A549 (cell line): ENCODE data around the gene HIC1. TPM values are rescaled to one million over a fixed set of nuclear protein-coding genes. Genes with fewer than 3 reads are reported as not detected.

Source experiments
- ATAC-seq, 2 experiments: fragments of 200-7000 bp in 1 of 2; fragments of >200 bp in 1 of 2; cut with Nextera tagmentation in 1 of 2; cut with Tn5 transposase in 1 of 2; 3 replicates each; pipeline versions ENCODE4 v1.8.0 to v1.9.1; 2018 to 2020; ENCODE audit warnings: mild to moderate bottlenecking in 1 of 2, moderate library complexity in 1 of 2
- CTCF ChIA-PET: fragments of 300-600 bp; sonication (Branson Sonifier 250); formaldehyde crosslinking; extraction: SDS; loops from one replicate; lab custom pipeline; 2021; ENCODE audit warnings: antibody characterized with exemption, inconsistent platforms; lab: Yijun Ruan, JAX
- POLR2A ChIA-PET: fragments of 350-600 bp; formaldehyde crosslinking; extraction: SDS; loops from one replicate; lab custom pipeline; 2021; ENCODE audit warnings: antibody characterized with exemption, inconsistent platforms; lab: Yijun Ruan, JAX
- DNase-seq, 2 experiments: peaks; one replicate each; pipeline versions ENCODE4 v3.0.0 to v3.0.0-alpha.2; 2011 to 2016; ENCODE audit warnings: low read depth in 1 of 2, low spot score in 1 of 2
- FAIRE-seq: peaks from 2 replicates; lab custom pipeline; 2011; peaks lifted over from hg19 to GRCh38; lab: Jason Lieb, UNC
- H3K27ac ChIP-seq, 2 experiments: fragments of >200 bp; sonication (Bioruptor Twin); formaldehyde crosslinking; 3 replicates each; pipeline ENCODE4 v1.5.1; 2016 to 2017
- H3K4me1 ChIP-seq: fragments of >200 bp; sonication (Bioruptor Twin); formaldehyde crosslinking; 3 replicates; pipeline ENCODE4 v1.6.1; 2016
- H3K4me2 ChIP-seq: fragments of >200 bp; sonication (Bioruptor Twin); formaldehyde crosslinking; 3 replicates; pipeline ENCODE4 v1.6.1; 2016
- H3K4me3 ChIP-seq: fragments of >200 bp; sonication (Bioruptor Twin); formaldehyde crosslinking; 3 replicates; pipeline ENCODE4 v1.5.1; 2016
- H3K9me3 ChIP-seq: fragments of >200 bp; sonication (Bioruptor Twin); formaldehyde crosslinking; 3 replicates; pipeline ENCODE4 v1.6.1; 2016
- BHLHE40 ChIP-seq: IDR thresholded peaks from 2 replicates; pipeline ENCODE4 v1.6.1; 2012; ENCODE audit warnings: low read depth, low read length, inconsistent platforms
- CBX8 ChIP-seq: fragments of 200-600 bp; sonication (generic); IDR thresholded peaks from 2 replicates; pipeline ENCODE4 v1.6.1; 2016
- CEBPB ChIP-seq, 2 experiments: fragments of >200 bp in 1 of 2; sonication (Bioruptor Twin) in 1 of 2; formaldehyde crosslinking in 1 of 2; IDR thresholded peaks; 2 replicates each; pipeline ENCODE4 v1.6.1; 2012 to 2016
- CHD4 ChIP-seq: fragments of 200-600 bp; sonication (generic); IDR thresholded peaks from 2 replicates; pipeline ENCODE4 v1.6.1; 2016; ENCODE audit warnings: antibody characterized with exemption, mild to moderate bottlenecking, borderline replicate concordance
- CTCF ChIP-seq: fragments of >200 bp; sonication (Bioruptor Twin); formaldehyde crosslinking; IDR thresholded peaks from 3 replicates; pipeline ENCODE4 v1.5.1; 2016
- E2F6 ChIP-seq: IDR thresholded peaks from 2 replicates; pipeline ENCODE4 v1.6.1; 2012; ENCODE audit warnings: low read depth, borderline replicate concordance
- EP300 ChIP-seq, 2 experiments: fragments of >200 bp; sonication (Bioruptor Twin); formaldehyde crosslinking; IDR thresholded peaks; 2 replicates in 1 of 2; 3 replicates in 1 of 2; pipeline ENCODE4 v1.6.1; 2016 to 2017
- FOSB ChIP-seq: fragments of 250-450 bp; sonication (Bioruptor Pico); IDR thresholded peaks from 2 replicates; pipeline ENCODE4 v1.5.0; 2020; ENCODE audit warnings: mild to moderate bottlenecking, moderate library complexity
- FOSL2 ChIP-seq, 2 experiments: fragments of 450-650 bp in 1 of 2; fragments of >200 bp in 1 of 2; sonication (Bioruptor Twin) in 1 of 2; formaldehyde crosslinking; IDR thresholded peaks; 2 replicates each; pipeline versions ENCODE4 v1.5.0 to v1.6.1; 2016 to 2020; ENCODE audit warnings: mild to moderate bottlenecking in 1 of 2, moderate library complexity in 1 of 2
- HES2 ChIP-seq: fragments of >200 bp; sonication (Bioruptor Twin); formaldehyde crosslinking; IDR thresholded peaks from 2 replicates; pipeline ENCODE4 v1.6.1; 2016
- HMGXB4 ChIP-seq: fragments of 250-450 bp; sonication (Bioruptor Pico); IDR thresholded peaks from 2 replicates; pipeline ENCODE4 v1.5.0; 2021; ENCODE audit warnings: mild to moderate bottlenecking, moderate library complexity, borderline replicate concordance
- HOXB13 ChIP-seq: fragments of 250-450 bp; sonication (Bioruptor Pico); IDR thresholded peaks from 2 replicates; pipeline ENCODE4 v1.5.0; 2020; ENCODE audit warnings: low read depth, mild to moderate bottlenecking, moderate library complexity
- JUNB ChIP-seq: fragments of >200 bp; sonication (Bioruptor Twin); formaldehyde crosslinking; IDR thresholded peaks from 2 replicates; pipeline ENCODE4 v1.6.1; 2016
- KDM1A ChIP-seq: fragments of 200-600 bp; sonication (generic); IDR thresholded peaks from 2 replicates; pipeline ENCODE4 v1.6.1; 2016; ENCODE audit warnings: low read depth, mild to moderate bottlenecking
- KDM5A ChIP-seq: fragments of 200-600 bp; sonication (generic); IDR thresholded peaks from 2 replicates; pipeline ENCODE4 v1.6.1; 2016; ENCODE audit warnings: antibody characterized with exemption, mild to moderate bottlenecking
- MAFK ChIP-seq: fragments of 450-650 bp; IDR thresholded peaks from 2 replicates; pipeline ENCODE4 v1.6.1; 2014; ENCODE audit not compliant: partially characterized antibody
- NFE2L2 ChIP-seq: fragments of 150-350 bp; conservative IDR thresholded peaks from 2 replicates; pipeline ENCODE4 v1.6.1; 2014; ENCODE audit warnings: low read length
- PBX3 ChIP-seq: IDR thresholded peaks from 2 replicates; pipeline ENCODE4 v1.6.1; 2012
- PHF8 ChIP-seq: fragments of 200-600 bp; sonication (generic); IDR thresholded peaks from 2 replicates; pipeline ENCODE4 v1.6.1; 2016; ENCODE audit warnings: low read depth, mild to moderate bottlenecking, antibody characterized with exemption, moderate library complexity, borderline replicate concordance
- POLR2AphosphoS2 ChIP-seq: conservative IDR thresholded peaks from 2 replicates; pipeline ENCODE4 v1.6.1; 2012; ENCODE audit warnings: low read length, improper control_type of control experiment, inconsistent platforms
- RARB ChIP-seq: fragments of 250-450 bp; sonication (Bioruptor Pico); IDR thresholded peaks from 2 replicates; pipeline ENCODE4 v1.8.0; 2021; ENCODE audit warnings: mild to moderate bottlenecking, moderate library complexity
- REST ChIP-seq: fragments of 200-600 bp; sonication (generic); IDR thresholded peaks from 2 replicates; pipeline ENCODE4 v1.6.1; 2016; ENCODE audit warnings: antibody characterized with exemption, mild to moderate bottlenecking, moderate library complexity
- TFCP2L1 ChIP-seq: fragments of 250-450 bp; sonication (Bioruptor Pico); IDR thresholded peaks from 2 replicates; pipeline ENCODE4 v1.5.0; 2021; ENCODE audit warnings: mild to moderate bottlenecking
- TP53 ChIP-seq: fragments of 250-450 bp; sonication (Bioruptor Pico); IDR thresholded peaks from 2 replicates; pipeline ENCODE4 v1.5.0; 2021; ENCODE audit warnings: mild to moderate bottlenecking, moderate library complexity
- ZC3H11A ChIP-seq: fragments of 450-650 bp; IDR thresholded peaks from 2 replicates; pipeline ENCODE4 v1.6.1; 2014; ENCODE audit warnings: antibody characterized with exemption, mild to moderate bottlenecking
- ZFP36 ChIP-seq: fragments of 450-650 bp; IDR thresholded peaks from 2 replicates; pipeline ENCODE4 v1.6.1; 2014; ENCODE audit warnings: borderline replicate concordance; ENCODE audit not compliant: partially characterized antibody
- ZNF302 ChIP-seq: fragments of 250-450 bp; sonication (Bioruptor Pico); IDR thresholded peaks from 2 replicates; pipeline ENCODE4 v1.9.0; 2021; ENCODE audit warnings: inconsistent platforms, mild to moderate bottlenecking, moderate library complexity
- WGBS: methylation state at CpG from one replicate; pipeline ENCODE4 v1.1.6; 2017; ENCODE audit errors: missing lambda C conversion rate; 5-methylcytosine and 5-hydroxymethylcytosine counted together
- polyA plus RNA-seq, 4 experiments: library from polyadenylated mRNA; depleted of rRNA in 3 of 4; stranded (reverse); fragments of >200 nt; fragmentation: RNase III in 1 of 4; extraction: RNeasy Plus Mini Kit Qiagen cat#74134 plus additional on column Dnase treatment in 1 of 4; gene quantifications; 2 replicates in 3 of 4; 3 replicates in 1 of 4; pipeline ENCODE4 v1.2.3, GENCODE V29; 2011 to 2017

Gene HIC1
- polyA plus RNA-seq, 2 of the 4 experiments (the other 2 are of a cell fraction) = 0.13 to 1.3 TPM

GRCh38 chr17:2042933-2043332 lies 12.0 kb upstream of the HIC1 start:
- DNase-seq (no peak), ATAC-seq (no peak), FAIRE-seq (no peak)
- Histone ChIP-seq H3K27ac (peak overlapping the region; percentile 93 to 99), H3K4me1 (peaks cover 24% of the 10 kb centered on the region), H3K4me3 (peak overlapping the region; percentile 85), H3K4me2 (peak overlapping the region; percentile 96), H3K9me3 (no peaks in the 10 kb centered on the region)
- CTCF ChIA-PET = interaction anchor here (1.1 to 16.1 kb wide), 5 partner anchors 14 to 202 kb away, joined by 4 to 224 read pairs (median 28); partner anchors contain the start of genes DPH1, HIC1 and RTN4RL1
- 93% methylated on average over 5 of the region's 5 CpGs for WGBS
- POLR2A ChIA-PET = no interaction called here
- no peak for TF ChIP-seq KDM1A
- no peak for TF ChIP-seq E2F6
- no peak for TF ChIP-seq REST
- no peak for TF ChIP-seq ZNF302 (CRISPR knock-in tag)
- no peak for TF ChIP-seq ZC3H11A
- TF ChIP-seq EP300 (IDR thresholded peaks at IDR 0.05) = no peak
- TF ChIP-seq HMGXB4 = no peak
- no peak for TF ChIP-seq BHLHE40
- no peak for TF ChIP-seq NFE2L2
- TF ChIP-seq PBX3 = no peak
- TF ChIP-seq FOSB (CRISPR knock-in tag) = no peak

- H3K4me3 ChIP-seq = no peak overlapping the region
- no peaks in the 10 kb centered on the region for H3K9me3 ChIP-seq
- ATAC-seq (no peak), DNase-seq (peak; percentile 50 to 52), FAIRE-seq (no peak)
- H3K27ac ChIP-seq = peak overlapping the region in 1 of 2 experiments; percentile 93; a peak in 1 of 6 replicates
- peaks cover 28% of the 10 kb centered on the region for H3K4me1 ChIP-seq
- 72% methylated on average over 6 of the region's 6 CpGs for WGBS
- POLR2A ChIA-PET = interaction anchor here (0.7 kb wide), 2 partner anchors 135 to 239 kb away, joined by 3 to 5 read pairs; no protein-coding TSS in a partner anchor
- CTCF ChIA-PET = interaction anchor here (0.7 to 16.1 kb wide), 5 partner anchors 13 to 202 kb away, joined by 4 to 224 read pairs (median 37); partner anchors contain the start of genes DPH1, HIC1 and RTN4RL1
- H3K4me2 ChIP-seq = peak overlapping the region; percentile 96; the same call in 2 of the 3 replicates
- TF ChIP-seq HOXB13 (CRISPR knock-in tag) (no peak), PHF8 (no peak), HES2 (no peak), CBX8 (no peak), JUNB (no peak), ZFP36 (no peak), RARB (CRISPR knock-in tag) (no peak), CTCF (no peak), FOSL2 (IDR thresholded peaks at IDR 0.05) (no peak), FOSL2 (CRISPR knock-in tag; IDR thresholded peaks at IDR 0.05) (no peak), MAFK (no peak), TP53 (CRISPR knock-in tag) (no peak), POLR2AphosphoS2 (no peak), CEBPB (IDR thresholded peaks at IDR 0.05) (no peak), KDM5A (no peak), CHD4 (no peak), TFCP2L1 (CRISPR knock-in tag) (no peak), NFE2L2 (no peak)
Measured at GRCh38 chr17:2043785-2044184, 11.1 kb upstream of the HIC1 start.
